ENCODE results near the gene TMEM129. TPM values are rescaled to one million over a fixed set of nuclear protein-coding genes. Genes with fewer than 3 reads are reported as not detected.

The TMEM129 gene
- total RNA-seq, 1 donor from 2014 or later: 29.6 TPM

GRCh38 chr4:1745697-1746096 is 24.6 kb upstream of the TMEM129 start:
- H3K27ac ChIP-seq (replicated peaks): no peak overlapping the region
- no peak overlapping the region for H3K4me3 ChIP-seq
- peaks cover 21% of the 10 kb centered on the region for H3K27me3 ChIP-seq (ENCODE audit: low read depth)
- peaks cover 6% of the 10 kb centered on the region for H3K4me1 ChIP-seq
- no peaks in the 10 kb centered on the region for H3K9me3 ChIP-seq (replicated peaks)
- intact Hi-C loops (cut with micrococcal nuclease): loop anchor here (5.0 to 10.0 kb wide), 2 partner anchors 62 to 149 kb away; no protein-coding TSS in a partner anchor
- no peak for TF ChIP-seq CTCF (IDR thresholded peaks at IDR 0.05; ENCODE audit: borderline replicate concordance)
- peaks cover 27% of the 10 kb centered on the region for H3K36me3 ChIP-seq
- DNase-seq: no peak

GRCh38 chr4:1745165-1745564 is 24.0 kb upstream of the TMEM129 start:
- Histone ChIP-seq H3K27ac (replicated peaks) (no peak overlapping the region), H3K9me3 (replicated peaks) (no peaks in the 10 kb centered on the region), H3K36me3 (peaks cover 27% of the 10 kb centered on the region), H3K4me3 (no peak overlapping the region), H3K27me3 (ENCODE audit: low read depth) (peaks cover 16% of the 10 kb centered on the region), H3K4me1 (peaks cover 6% of the 10 kb centered on the region)
- no peak for TF ChIP-seq CTCF (IDR thresholded peaks at IDR 0.05; ENCODE audit: borderline replicate concordance)
- intact Hi-C loops (cut with micrococcal nuclease): loop anchor here (5.0 to 10.0 kb wide), 2 partner anchors 62 to 150 kb away; no protein-coding TSS in a partner anchor
- DNase-seq: no peak

- Histone ChIP-seq H3K4me1 (peaks cover 6% of the 10 kb centered on the region), H3K27ac (replicated peaks) (no peak overlapping the region), H3K9me3 (replicated peaks) (no peaks in the 10 kb centered on the region), H3K27me3 (ENCODE audit: low read depth) (peaks cover 13% of the 10 kb centered on the region), H3K4me3 (no peak overlapping the region), H3K36me3 (peaks cover 27% of the 10 kb centered on the region)
- DNase-seq: no peak
- no peak for TF ChIP-seq CTCF (IDR thresholded peaks at IDR 0.05; ENCODE audit: borderline replicate concordance)
- intact Hi-C loops (cut with micrococcal nuclease): loop anchor here (10.0 kb wide), 1 partner anchor 150 kb away; no protein-coding TSS in a partner anchor
These were observed 23.4 kb upstream of the TMEM129 start for GRCh38 chr4:1744552-1744951.

DNA sequence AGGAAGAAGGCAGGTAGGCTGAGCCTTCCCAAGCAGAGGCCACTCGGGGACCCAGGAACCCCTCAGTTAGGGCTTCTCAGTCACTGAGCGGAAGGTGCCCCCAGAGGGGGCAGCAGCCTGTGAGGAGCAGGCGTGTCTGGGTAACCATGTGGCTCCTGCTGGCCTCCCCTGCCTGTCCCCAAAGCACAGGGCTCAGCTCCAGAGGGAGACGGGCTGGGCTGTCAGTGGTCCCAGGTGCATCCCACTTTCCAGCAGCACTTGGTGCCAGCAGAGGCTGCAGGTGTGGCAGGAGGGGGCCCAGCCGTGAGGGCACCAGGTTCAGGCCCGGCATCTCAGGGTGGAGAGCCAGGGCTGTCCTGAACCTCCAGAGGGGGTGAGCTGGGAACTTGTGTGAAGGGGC is 22.9 kb upstream of the TMEM129 start:
- TF ChIP-seq CTCF (IDR thresholded peaks at IDR 0.05; ENCODE audit: borderline replicate concordance): no peak
- peaks cover 13% of the 10 kb centered on the region for H3K27me3 ChIP-seq (ENCODE audit: low read depth)
- no peak overlapping the region for H3K4me3 ChIP-seq
- H3K9me3 ChIP-seq (replicated peaks): no peaks in the 10 kb centered on the region
- H3K4me1 ChIP-seq: peaks cover 6% of the 10 kb centered on the region
- no peak for DNase-seq
- intact Hi-C loops (cut with micrococcal nuclease): loop anchor here (10.0 kb wide), 1 partner anchor 151 kb away; no protein-coding TSS in a partner anchor
- H3K27ac ChIP-seq (replicated peaks): no peak overlapping the region
- peaks cover 27% of the 10 kb centered on the region for H3K36me3 ChIP-seq

- Histone ChIP-seq H3K27ac (replicated peaks) (no peak overlapping the region), H3K4me3 (no peak overlapping the region), H3K36me3 (peaks cover 32% of the 10 kb centered on the region), H3K4me1 (peaks cover 4% of the 10 kb centered on the region), H3K27me3 (ENCODE audit: low read depth) (peaks cover 11% of the 10 kb centered on the region), H3K9me3 (replicated peaks) (peaks cover 4% of the 10 kb centered on the region)
- intact Hi-C loops (cut with micrococcal nuclease): loop anchor here (10.0 kb wide), 1 partner anchor 151 kb away; no protein-coding TSS in a partner anchor
- TF ChIP-seq CTCF (IDR thresholded peaks at IDR 0.05; ENCODE audit: borderline replicate concordance): no peak
- DNase-seq: no peak
These were observed 22.4 kb upstream of the TMEM129 start for GRCh38 chr4:1743551-1743950.
